Measurements from ENCODE around the gene RRAD.
"Not testable (repeated sequence)": the region's sequence is repeated elsewhere in the genome, so short reads cannot be mapped to it uniquely, and the experiment has no call there.

RRAD gene

DNA sequence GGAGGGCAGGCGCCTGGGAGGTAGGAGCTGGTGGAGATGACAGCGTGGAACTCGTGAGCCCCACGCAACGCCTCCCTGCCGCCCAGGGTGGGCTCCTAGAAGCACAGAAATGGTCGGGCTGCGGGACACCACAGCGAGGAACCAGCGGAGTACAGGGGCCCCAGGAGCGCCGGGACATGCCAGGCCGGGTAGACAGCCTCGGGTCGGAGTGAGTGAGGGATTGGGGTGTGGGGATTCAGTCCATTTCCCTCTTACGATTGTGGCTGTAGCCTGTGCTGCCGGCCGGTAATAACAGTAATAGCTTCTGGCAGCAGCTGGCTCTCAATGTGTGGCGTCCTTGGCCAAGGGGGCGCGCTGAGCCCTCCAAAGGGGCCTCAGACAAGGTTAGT, 23.5 kb upstream of the RRAD start:
- DNase-seq (ENCODE audit: extremely low read depth, low read depth): no peak
- peak overlapping the region; percentile 43 for H3K4me3 ChIP-seq (replicated peaks; ENCODE audit: low read depth, low read length)
- TF ChIP-seq, protein P1, sequence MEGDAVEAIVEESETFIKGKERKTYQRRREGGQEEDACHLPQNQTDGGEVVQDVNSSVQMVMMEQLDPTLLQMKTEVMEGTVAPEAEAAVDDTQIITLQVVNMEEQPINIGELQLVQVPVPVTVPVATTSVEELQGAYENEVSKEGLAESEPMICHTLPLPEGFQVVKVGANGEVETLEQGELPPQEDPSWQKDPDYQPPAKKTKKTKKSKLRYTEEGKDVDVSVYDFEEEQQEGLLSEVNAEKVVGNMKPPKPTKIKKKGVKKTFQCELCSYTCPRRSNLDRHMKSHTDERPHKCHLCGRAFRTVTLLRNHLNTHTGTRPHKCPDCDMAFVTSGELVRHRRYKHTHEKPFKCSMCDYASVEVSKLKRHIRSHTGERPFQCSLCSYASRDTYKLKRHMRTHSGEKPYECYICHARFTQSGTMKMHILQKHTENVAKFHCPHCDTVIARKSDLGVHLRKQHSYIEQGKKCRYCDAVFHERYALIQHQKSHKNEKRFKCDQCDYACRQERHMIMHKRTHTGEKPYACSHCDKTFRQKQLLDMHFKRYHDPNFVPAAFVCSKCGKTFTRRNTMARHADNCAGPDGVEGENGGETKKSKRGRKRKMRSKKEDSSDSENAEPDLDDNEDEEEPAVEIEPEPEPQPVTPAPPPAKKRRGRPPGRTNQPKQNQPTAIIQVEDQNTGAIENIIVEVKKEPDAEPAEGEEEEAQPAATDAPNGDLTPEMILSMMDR (IDR thresholded peaks at IDR 0.05; ENCODE audit: low read depth, low read length, missing control alignments): no peak

GRCh38 chr16:66948134-66948836, 22.9 kb upstream of the RRAD start:
- H3K4me3 ChIP-seq (replicated peaks; ENCODE audit: low read depth, low read length): peak overlapping the region; percentile 43
- DNase-seq (ENCODE audit: extremely low read depth, low read depth): no peak
- TF ChIP-seq, protein P1 (IDR thresholded peaks at IDR 0.05; ENCODE audit: low read depth, low read length, missing control alignments): no peak

DNA sequence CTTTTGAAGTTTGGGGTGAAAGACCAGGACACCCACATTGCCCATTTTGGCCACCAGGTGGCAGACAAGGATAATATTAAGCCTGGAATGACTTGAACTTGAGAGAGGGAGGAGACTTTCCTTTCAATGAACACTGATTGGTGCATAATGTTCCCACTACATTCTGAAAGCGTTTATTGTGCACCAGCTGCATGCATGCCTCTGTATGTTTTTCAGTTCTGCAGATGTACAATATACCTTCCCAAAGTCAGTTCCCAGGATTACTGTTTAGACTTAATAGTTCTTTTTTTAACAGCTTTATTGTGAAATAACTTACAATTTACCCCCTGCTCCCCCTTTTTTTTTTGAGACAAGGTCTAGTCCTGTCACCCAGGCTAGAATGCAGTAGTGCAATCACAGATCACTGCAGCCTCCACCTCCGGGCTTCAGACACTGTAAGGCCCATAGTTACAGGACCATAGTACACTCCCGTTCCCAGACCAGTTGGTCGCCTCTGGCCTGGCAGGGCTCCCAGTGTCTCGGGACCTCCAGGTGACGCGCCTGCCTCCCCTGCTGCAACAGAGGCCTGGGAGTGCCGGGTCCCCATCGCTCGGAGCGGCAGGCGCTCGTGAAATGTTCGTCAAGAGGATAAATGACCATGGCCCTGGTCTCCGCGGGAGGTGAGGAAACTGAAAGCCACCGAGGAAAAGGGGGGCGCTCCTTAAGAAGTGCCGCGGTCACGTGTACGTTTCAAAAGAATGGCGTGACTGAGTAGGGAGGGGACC, 22.1 kb upstream of the RRAD start:
- DNase-seq (ENCODE audit: extremely low read depth, low read depth): peak; percentile 74

DNA sequence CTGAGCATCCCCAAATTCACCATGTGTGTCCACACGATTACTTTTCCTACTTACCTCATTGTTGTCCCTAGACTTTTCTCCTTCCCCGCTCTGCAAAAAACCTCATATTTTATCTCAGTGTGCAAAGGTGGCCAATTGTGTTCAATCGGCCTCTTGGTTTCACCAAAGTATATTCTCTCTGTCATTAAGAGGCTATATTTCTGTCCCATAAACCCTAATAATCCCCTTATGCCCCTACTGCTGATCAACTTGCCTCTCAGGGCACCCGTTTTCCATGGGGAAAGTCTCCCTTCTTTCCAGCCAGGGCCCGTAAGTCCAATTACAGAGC, 21.6 kb upstream of the RRAD start:
- H3K4me3 ChIP-seq (replicated peaks; ENCODE audit: low read depth, low read length): no peak overlapping the region
- DNase-seq (ENCODE audit: extremely low read depth, low read depth): no peak
- TF ChIP-seq, protein P1 (IDR thresholded peaks at IDR 0.05; ENCODE audit: low read depth, low read length, missing control alignments): no peak

More for the DNA sequence above, 22.1 kb upstream of the RRAD start:
- peak overlapping the region; percentile 43 for H3K4me3 ChIP-seq (replicated peaks; ENCODE audit: low read depth, low read length)
- TF ChIP-seq, protein P1 (IDR thresholded peaks at IDR 0.05; ENCODE audit: low read depth, low read length, missing control alignments): peak; percentile 88

DNA sequence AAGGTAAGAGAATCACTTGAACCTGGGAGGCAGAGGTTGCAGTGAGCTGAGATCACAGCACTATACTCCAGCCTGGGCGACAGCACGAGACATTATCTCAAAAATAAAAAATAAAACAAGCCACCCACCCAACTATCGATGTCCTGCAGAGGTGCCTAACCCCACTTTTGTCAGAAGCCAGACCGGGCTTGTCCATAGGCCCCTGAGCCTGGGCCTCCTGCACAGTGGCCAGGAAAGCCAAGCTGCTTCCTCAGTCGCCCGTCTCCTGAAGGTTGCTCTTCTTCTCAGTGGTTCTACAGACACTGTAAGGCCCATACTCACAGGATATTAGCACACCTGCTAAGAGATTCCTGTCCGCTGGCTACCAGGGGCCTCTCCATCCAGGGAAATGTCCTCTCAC, 21.2 kb upstream of the RRAD start:
- no peak overlapping the region for H3K4me3 ChIP-seq (replicated peaks; ENCODE audit: low read depth, low read length)
- DNase-seq (ENCODE audit: extremely low read depth, low read depth): no peak
- TF ChIP-seq, protein P1 (IDR thresholded peaks at IDR 0.05; ENCODE audit: low read depth, low read length, missing control alignments): no peak

DNA sequence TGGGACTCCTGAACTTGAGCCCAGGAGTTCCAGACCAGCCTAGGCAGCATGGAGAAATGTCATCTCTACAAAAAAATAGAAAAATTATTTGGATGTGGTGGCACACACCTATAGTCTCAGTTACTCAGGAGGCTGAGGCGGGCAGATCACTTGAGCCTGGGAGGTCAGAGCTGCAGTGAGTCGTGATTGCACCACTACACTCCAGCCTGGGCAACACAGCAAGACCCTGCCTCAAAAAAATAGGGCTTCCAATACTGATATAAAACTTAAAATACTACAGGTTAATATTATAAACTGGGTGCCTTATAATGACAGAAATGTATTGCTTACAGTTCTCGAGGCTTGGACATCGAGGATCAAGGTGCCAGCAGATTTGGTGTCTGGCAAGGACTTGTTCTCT, 20.6 kb upstream of the RRAD start:
- TF ChIP-seq, protein P1 (IDR thresholded peaks at IDR 0.05; ENCODE audit: low read depth, low read length, missing control alignments): no peak
- DNase-seq (ENCODE audit: extremely low read depth, low read depth): no peak
- H3K4me3 ChIP-seq (replicated peaks; ENCODE audit: low read depth, low read length): no peak overlapping the region

DNA sequence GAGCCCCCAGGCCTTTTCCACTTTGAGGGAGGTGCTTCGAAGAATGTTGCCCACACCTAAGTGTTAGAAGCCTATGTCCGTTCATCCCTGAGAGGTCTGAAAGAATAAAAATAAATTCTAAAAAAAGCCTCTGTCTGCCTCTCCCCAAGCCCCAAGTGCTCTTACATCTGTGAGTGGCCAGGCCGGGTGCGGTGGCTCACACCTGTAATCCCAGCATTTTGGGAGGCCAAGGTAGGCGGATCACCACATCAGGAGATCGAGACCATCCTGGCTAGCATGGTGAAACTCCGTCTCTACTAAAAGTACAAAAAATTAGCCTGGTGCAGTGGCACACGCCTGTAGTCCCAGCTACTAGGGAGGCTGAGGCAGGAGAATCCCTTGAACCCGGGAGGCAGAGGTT, 19.6 kb upstream of the RRAD start:
- not testable (repeated sequence) for DNase-seq (ENCODE audit: extremely low read depth, low read depth); H3K4me3 ChIP-seq (replicated peaks; ENCODE audit: low read depth, low read length)
